ENCODE measurements around the gene HIVEP2. TPM values are rescaled to one million over a fixed set of nuclear protein-coding genes. Genes with fewer than 3 reads are reported as not detected.

Gene HIVEP2
- total RNA-seq, 1 donor from 2014 or later: 15.2 TPM

DNA sequence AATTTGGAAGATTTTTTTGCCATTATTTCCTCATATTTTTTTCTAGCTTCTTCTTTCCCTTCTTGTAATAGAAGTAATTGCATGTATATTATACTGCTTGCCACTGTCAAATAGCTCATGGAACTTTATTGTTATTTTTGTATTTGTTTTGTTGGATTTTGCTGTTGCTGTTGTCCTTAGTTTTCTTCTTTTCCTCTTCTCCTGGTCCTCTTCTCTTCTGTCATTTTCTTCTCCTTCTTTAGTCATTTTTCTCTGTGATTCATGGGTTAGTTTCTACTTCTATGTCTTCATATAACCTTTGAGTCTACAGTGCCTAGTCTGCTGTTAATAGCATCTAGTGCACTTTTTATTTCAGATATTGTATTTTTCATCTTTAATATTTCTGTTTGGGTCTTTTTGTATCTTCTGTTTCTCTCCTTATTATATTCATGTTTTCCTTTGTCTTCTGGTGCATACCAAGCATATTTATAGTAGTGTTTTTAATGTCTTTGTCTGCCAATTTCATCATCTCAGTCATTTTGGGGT is 226.2 kb downstream of the HIVEP2 start:
- Mint-ChIP-seq H3K27me3 (ENCODE audit: low read depth) (peaks cover 34% of the 10 kb centered on the region), H3K4me3 (no peak overlapping the region), H3K36me3 (no peaks in the 10 kb centered on the region), H3K4me1 (no peaks in the 10 kb centered on the region), H3K9me3 (peaks cover 14% of the 10 kb centered on the region), H3K27ac (no peak overlapping the region)
- DNase-seq (ENCODE audit: low spot score in 2 of 2, unreplicated experiment in 2 of 2): no peak
- TF ChIP-seq, protein P1, sequence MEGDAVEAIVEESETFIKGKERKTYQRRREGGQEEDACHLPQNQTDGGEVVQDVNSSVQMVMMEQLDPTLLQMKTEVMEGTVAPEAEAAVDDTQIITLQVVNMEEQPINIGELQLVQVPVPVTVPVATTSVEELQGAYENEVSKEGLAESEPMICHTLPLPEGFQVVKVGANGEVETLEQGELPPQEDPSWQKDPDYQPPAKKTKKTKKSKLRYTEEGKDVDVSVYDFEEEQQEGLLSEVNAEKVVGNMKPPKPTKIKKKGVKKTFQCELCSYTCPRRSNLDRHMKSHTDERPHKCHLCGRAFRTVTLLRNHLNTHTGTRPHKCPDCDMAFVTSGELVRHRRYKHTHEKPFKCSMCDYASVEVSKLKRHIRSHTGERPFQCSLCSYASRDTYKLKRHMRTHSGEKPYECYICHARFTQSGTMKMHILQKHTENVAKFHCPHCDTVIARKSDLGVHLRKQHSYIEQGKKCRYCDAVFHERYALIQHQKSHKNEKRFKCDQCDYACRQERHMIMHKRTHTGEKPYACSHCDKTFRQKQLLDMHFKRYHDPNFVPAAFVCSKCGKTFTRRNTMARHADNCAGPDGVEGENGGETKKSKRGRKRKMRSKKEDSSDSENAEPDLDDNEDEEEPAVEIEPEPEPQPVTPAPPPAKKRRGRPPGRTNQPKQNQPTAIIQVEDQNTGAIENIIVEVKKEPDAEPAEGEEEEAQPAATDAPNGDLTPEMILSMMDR (IDR thresholded peaks at IDR 0.05; ENCODE audit: unreplicated experiment): no peak

DNA sequence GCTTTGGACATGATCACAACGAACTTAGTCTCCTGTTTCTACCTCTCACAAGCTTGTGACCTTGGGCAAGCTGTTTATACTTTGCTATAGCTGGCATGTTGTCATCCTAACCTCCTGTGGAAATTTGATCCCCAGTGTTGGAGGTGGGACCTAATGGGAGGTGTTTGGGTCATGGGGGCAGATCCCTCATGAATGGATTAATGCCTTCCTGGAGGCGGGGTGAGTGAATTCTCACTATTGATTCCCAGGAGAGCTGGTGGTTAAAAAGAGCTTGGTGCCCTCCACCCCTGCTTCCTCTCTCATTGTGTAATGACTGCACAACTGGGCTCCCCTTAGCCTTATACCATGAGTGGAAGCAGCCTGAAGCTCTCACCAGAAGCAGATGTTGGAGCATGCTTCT is 228.9 kb downstream of the HIVEP2 start:
- Mint-ChIP-seq H3K36me3 (no peaks in the 10 kb centered on the region), H3K4me1 (no peaks in the 10 kb centered on the region), H3K4me3 (no peak overlapping the region), H3K27me3 (ENCODE audit: low read depth) (peaks cover 23% of the 10 kb centered on the region), H3K9me3 (peaks cover 20% of the 10 kb centered on the region), H3K27ac (no peak overlapping the region)
- TF ChIP-seq, protein P1 (IDR thresholded peaks at IDR 0.05; ENCODE audit: unreplicated experiment): no peak
- no peak for DNase-seq (ENCODE audit: low spot score in 2 of 2, unreplicated experiment in 2 of 2)

DNA sequence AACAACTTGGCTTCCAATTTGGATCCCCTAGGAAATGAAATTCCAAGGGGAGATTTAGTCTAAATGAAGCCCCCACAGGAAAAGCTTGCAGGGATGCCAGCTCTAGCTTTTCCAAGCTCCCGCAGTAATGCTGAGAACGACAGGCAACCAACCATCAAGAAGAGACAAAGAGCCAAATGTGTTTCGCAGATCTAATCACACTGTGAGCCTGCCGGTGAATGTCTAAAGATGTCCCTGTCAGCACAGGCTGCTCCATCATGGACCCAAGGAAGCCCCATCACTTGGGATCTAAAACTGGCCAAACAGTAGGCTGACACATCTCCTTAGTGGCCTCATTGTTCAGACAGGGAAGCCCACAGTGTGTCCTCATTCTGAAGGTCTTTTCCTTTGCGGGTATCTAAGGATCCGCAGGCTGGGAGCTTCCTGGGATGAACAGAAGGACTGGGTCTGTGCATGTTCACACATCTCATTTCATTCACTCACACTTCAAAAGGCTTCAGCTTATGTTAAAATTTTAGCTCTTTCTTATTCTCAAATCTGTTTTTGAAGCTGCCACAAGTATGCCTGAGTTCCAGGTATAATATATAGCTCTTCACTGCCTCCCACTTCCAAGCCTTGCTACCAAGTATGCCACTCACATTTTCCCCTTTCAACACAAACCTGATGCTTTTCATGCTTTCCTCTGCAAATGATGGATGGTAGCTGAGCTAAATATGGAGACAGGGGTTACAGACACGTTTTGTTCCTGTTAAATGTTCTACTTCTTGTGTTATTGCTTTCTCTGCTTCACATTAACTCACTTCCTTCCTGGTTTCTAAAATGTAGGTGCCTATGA is 229.8 kb downstream of the HIVEP2 start:
- no peaks in the 10 kb centered on the region for H3K36me3 Mint-ChIP-seq
- H3K4me3 Mint-ChIP-seq: no peak overlapping the region
- H3K27me3 Mint-ChIP-seq (ENCODE audit: low read depth): peaks cover 20% of the 10 kb centered on the region
- no peak for DNase-seq (ENCODE audit: low spot score in 2 of 2, unreplicated experiment in 2 of 2)
- peaks cover 21% of the 10 kb centered on the region for H3K9me3 Mint-ChIP-seq
- no peaks in the 10 kb centered on the region for H3K4me1 Mint-ChIP-seq
- TF ChIP-seq, protein P1 (IDR thresholded peaks at IDR 0.05; ENCODE audit: unreplicated experiment): no peak
- no peak overlapping the region for H3K27ac Mint-ChIP-seq

DNA sequence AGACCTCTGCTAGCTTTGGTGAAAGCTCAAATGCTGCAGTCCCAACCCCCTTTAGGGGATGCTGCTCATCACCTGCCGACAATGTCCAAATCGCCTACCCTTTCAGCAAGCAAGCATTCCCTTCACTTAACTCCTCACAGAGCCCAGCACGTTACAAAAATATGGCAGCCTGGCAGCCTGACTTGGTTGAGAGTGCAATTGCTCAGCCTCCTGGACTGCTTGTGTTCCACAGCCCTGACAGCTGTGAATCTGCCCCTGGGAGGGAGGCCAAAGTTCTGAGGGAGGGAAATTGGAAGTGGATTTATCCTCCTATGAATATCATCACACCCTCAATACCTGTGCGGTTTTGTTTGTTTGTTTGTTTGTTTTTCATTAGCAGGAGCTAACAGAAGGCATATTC is 231.0 kb downstream of the HIVEP2 start:
- DNase-seq (ENCODE audit: low spot score in 2 of 2, unreplicated experiment in 2 of 2): no peak
- H3K4me3 Mint-ChIP-seq: no peak overlapping the region
- no peaks in the 10 kb centered on the region for H3K36me3 Mint-ChIP-seq
- H3K27me3 Mint-ChIP-seq (ENCODE audit: low read depth): peaks cover 16% of the 10 kb centered on the region
- no peaks in the 10 kb centered on the region for H3K4me1 Mint-ChIP-seq
- no peak overlapping the region for H3K27ac Mint-ChIP-seq
- TF ChIP-seq, protein P1 (IDR thresholded peaks at IDR 0.05; ENCODE audit: unreplicated experiment): no peak
- peaks cover 17% of the 10 kb centered on the region for H3K9me3 Mint-ChIP-seq

DNA sequence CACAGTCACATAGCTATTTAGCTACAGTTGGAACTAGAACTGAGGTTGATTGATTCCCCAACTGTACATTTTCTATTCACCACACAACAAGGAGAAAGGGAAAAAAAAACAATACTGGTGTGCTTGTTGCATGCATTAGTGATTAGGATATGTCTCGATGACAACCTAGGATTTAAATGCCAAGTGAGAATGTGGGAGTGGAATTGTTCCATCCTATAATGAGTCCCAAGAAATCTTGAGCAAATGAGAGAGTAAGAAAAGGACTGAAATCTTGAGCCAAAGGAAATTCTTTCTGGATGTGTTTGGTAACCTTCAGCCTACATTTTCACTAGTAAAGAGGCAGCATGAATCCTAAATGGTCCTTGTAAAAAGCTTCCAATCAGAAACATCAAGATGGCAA is 232.7 kb downstream of the HIVEP2 start:
- H3K27me3 Mint-ChIP-seq (ENCODE audit: low read depth): peaks cover 16% of the 10 kb centered on the region

More for the DNA sequence above, 232.7 kb downstream of the HIVEP2 start:
- H3K4me1 Mint-ChIP-seq: no peaks in the 10 kb centered on the region
- no peak overlapping the region for H3K27ac Mint-ChIP-seq
- DNase-seq (ENCODE audit: low spot score in 2 of 2, unreplicated experiment in 2 of 2): no peak
- H3K36me3 Mint-ChIP-seq: no peaks in the 10 kb centered on the region
- H3K4me3 Mint-ChIP-seq: no peak overlapping the region
- TF ChIP-seq, protein P1 (IDR thresholded peaks at IDR 0.05; ENCODE audit: unreplicated experiment): no peak
- peaks cover 11% of the 10 kb centered on the region for H3K9me3 Mint-ChIP-seq

Data from mesothelial cell of epicardium (in vitro differentiated cells).